AG20443 (cell line): ENCODE data around the gene IKZF1.
A peak's percentile ranks its signal among the peaks of the same experiment; 100 is the strongest.

ENCODE experiments used
- DNase-seq: peaks from one replicate; pipeline ENCODE4 v3.0.0; 2012; ENCODE audit warnings: low spot score, mixed read lengths

Gene IKZF1

GRCh38 chr7:50412973-50413372 lies 108.5 kb downstream of the IKZF1 start:
- no peak for DNase-seq

GRCh38 chr7:50413561-50413960 lies 109.0 kb downstream of the IKZF1 start:
- DNase-seq, result no peak

GRCh38 chr7:50415844-50416364 lies 111.4 kb downstream of the IKZF1 start:
- no peak for DNase-seq

- no peak for DNase-seq
Measured at GRCh38 chr7:50416527-50417182, 112.1 kb downstream of the IKZF1 start.

- peak; percentile 88 for DNase-seq
Measured at GRCh38 chr7:50418086-50418515, 113.6 kb downstream of the IKZF1 start.

- no peak for DNase-seq
Measured at GRCh38 chr7:50418526-50419290, 114.2 kb downstream of the IKZF1 start.

- no peak for DNase-seq
Measured at GRCh38 chr7:50421043-50421442, 116.5 kb downstream of the IKZF1 start.

GRCh38 chr7:50422858-50423257 lies 118.3 kb downstream of the IKZF1 start:
- no peak for DNase-seq

GRCh38 chr7:50423860-50424259 lies 119.3 kb downstream of the IKZF1 start:
- no peak for DNase-seq

- DNase-seq, result no peak
Measured at GRCh38 chr7:50425318-50425717, 120.8 kb downstream of the IKZF1 start.

- DNase-seq, result no peak
Measured at GRCh38 chr7:50426280-50427045, 121.9 kb downstream of the IKZF1 start.

GRCh38 chr7:50427518-50427917 lies 123.0 kb downstream of the IKZF1 start:
- no peak for DNase-seq

- DNase-seq, result no peak
Measured at GRCh38 chr7:50428911-50429310, 124.4 kb downstream of the IKZF1 start.

- no peak for DNase-seq
Measured at GRCh38 chr7:50431316-50431715, 126.8 kb downstream of the IKZF1 start.

- no peak for DNase-seq
Measured at GRCh38 chr7:50431722-50432305, 127.3 kb downstream of the IKZF1 start.

- peak; percentile 46 for DNase-seq
Measured at GRCh38 chr7:50436133-50436806, 131.8 kb downstream of the IKZF1 start.

- DNase-seq, result peak; percentile 16
Measured at GRCh38 chr7:50446542-50446960, 142.0 kb downstream of the IKZF1 start.

GRCh38 chr7:50448823-50449222 lies 144.3 kb downstream of the IKZF1 start:
- DNase-seq, result no peak

- no peak for DNase-seq
Measured at GRCh38 chr7:50449501-50449880, 145.0 kb downstream of the IKZF1 start.

GRCh38 chr7:50449881-50450589 lies 145.5 kb downstream of the IKZF1 start, which contains the start of gene FIGNL1:
Gene FIGNL1 (minus strand): TSS chr7:50450350. CDS start chr7:50447287, 3,063 bp downstream.
- peak; percentile 93 for DNase-seq

- DNase-seq, result peak; percentile 24
Measured at GRCh38 chr7:50450590-50451032, 146.1 kb downstream of the IKZF1 start.
